Breast epithelium (tissue), 4 donors: ENCODE data around the gene HS6ST3. TPM values are rescaled to one million over a fixed set of nuclear protein-coding genes. Genes with fewer than 3 reads are reported as not detected.
A peak's percentile ranks its signal among the peaks of the same experiment; 100 is the strongest.
"Not testable (repeated sequence)": the region's sequence is repeated elsewhere in the genome, so short reads cannot be mapped to it uniquely, and the experiment has no call there.

Source experiments
- DNase-seq, 2 donors: peaks; one replicate each; pipeline ENCODE4 v3.0.0-alpha.2; 2019; ENCODE audit warnings: low spot score in 2 of 2
- H3K27ac ChIP-seq, 2 donors: fragments of 200-600 bp; sonication (generic) in 1 of 2; one replicate each; pipeline ENCODE4 v1.5.1; 2016 to 2019; ENCODE audit warnings: mild to moderate bottlenecking in 1 of 2
- H3K27me3 ChIP-seq, 2 donors: fragments of 200-600 bp; sonication (generic) in 1 of 2; one replicate each; pipeline versions ENCODE4 v1.5.1 to v1.6.0; 2017 to 2019; ENCODE audit warnings: control low read depth in 1 of 2, mild to moderate bottlenecking in 1 of 2
- H3K36me3 ChIP-seq: fragments of 200-600 bp; one replicate; pipeline ENCODE4 v1.5.1; 2019
- H3K4me1 ChIP-seq, 2 donors: fragments of 200-600 bp; sonication (generic); one replicate each; pipeline ENCODE4 v1.5.1; 2016 to 2019; ENCODE audit warnings: control low read depth in 1 of 2
- H3K4me3 ChIP-seq, 3 donors: fragments of 200-600 bp; sonication (generic); 1 replicate in 2 of 3; 2 replicates in 1 of 3; pipeline ENCODE4 v1.5.1; 2016 to 2019; ENCODE audit warnings: mild to moderate bottlenecking in 3 of 3, moderate library complexity in 2 of 3
- H3K9me3 ChIP-seq, 2 donors: fragments of 200-600 bp; sonication (generic) in 1 of 2; one replicate each; pipeline ENCODE4 v1.5.1; 2016 to 2019; ENCODE audit warnings: control low read depth in 1 of 2
- CTCF ChIP-seq, 3 donors: fragments of 450-650 bp; IDR thresholded peaks; one replicate each; pipeline ENCODE4 v1.5.1; 2016 to 2017; ENCODE audit warnings: antibody characterized with exemption in 3 of 3, mild to moderate bottlenecking in 3 of 3, moderate library complexity in 3 of 3
- POLR2A ChIP-seq: fragments of 450-650 bp; IDR thresholded peaks from one replicate; pipeline ENCODE4 v1.6.1; 2016; ENCODE audit warnings: antibody characterized with exemption, mild to moderate bottlenecking, moderate library complexity
- POLR2AphosphoS5 ChIP-seq, 3 donors: sonication (generic); formaldehyde crosslinking; IDR thresholded peaks; one replicate each; pipeline ENCODE4 v1.6.1; 2017; ENCODE audit warnings: antibody characterized with exemption in 3 of 3
- intact Hi-C: fragments of 100-400 bp; cut with DNase I; formaldehyde crosslinking; loops from one replicate; pipeline ENCODE4 v1.15.1; 2023; ENCODE audit warnings: low total_unique reads
- total RNA-seq, 3 donors: library from RNA; depleted of rRNA; stranded (reverse); fragments of >200 nt; gene quantifications; one replicate each; pipeline ENCODE4 v1.1.0, GENCODE V29; 2016

HS6ST3 gene
- 1 to 10 TPM in 1 of 3 donors, under 1 TPM in 2; under 0.01 to 1.3 (median 0.59) TPM for total RNA-seq

- intact Hi-C loops = no loop called here
- Histone ChIP-seq H3K27me3 (peaks cover 0 to 67% of the 10 kb centered on the region in 2 donors), H3K4me3 (peak within 1 kb of the TSS; percentile 45 to 67 (median 46)), H3K27ac (no peak within 1 kb of the TSS), H3K4me1 (no peaks in the 10 kb centered on the region), H3K36me3 (no peaks in the 10 kb centered on the region), H3K9me3 (no peaks in the 10 kb centered on the region)
- DNase-seq = no peak
- TF ChIP-seq CTCF (IDR thresholded peaks at IDR 0.05) (no peak), POLR2AphosphoS5 (IDR thresholded peaks at IDR 0.05) (no peak), POLR2A (no peak)
Observed at GRCh38 chr13:96089749-96090239, at the start of gene HS6ST3. TSS of gene HS6ST3 (plus strand) at chr13:96090107.

- Histone ChIP-seq H3K4me3 (no peak overlapping the region), H3K4me1 (no peaks in the 10 kb centered on the region), H3K27ac (no peak overlapping the region), H3K9me3 (peaks cover 7% of the 10 kb centered on the region in 2 donors), H3K36me3 (no peaks in the 10 kb centered on the region), H3K27me3 (no peaks in the 10 kb centered on the region)
- no peak for DNase-seq
- TF ChIP-seq POLR2A (no peak), CTCF (IDR thresholded peaks at IDR 0.05) (no peak), POLR2AphosphoS5 (IDR thresholded peaks at IDR 0.05) (no peak)
- intact Hi-C loops = no loop called here
Observed at GRCh38 chr13:96041326-96042110, 48.4 kb upstream of the HS6ST3 start.

GRCh38 chr13:96044238-96044637 lies 45.7 kb upstream of the HS6ST3 start:
- DNase-seq = no peak
- intact Hi-C loops = no loop called here
- H3K4me1 ChIP-seq = no peaks in the 10 kb centered on the region
- peaks cover 11 to 12% of the 10 kb centered on the region in 2 donors for H3K9me3 ChIP-seq
- no peak for TF ChIP-seq POLR2A
- no peak for TF ChIP-seq POLR2AphosphoS5 (IDR thresholded peaks at IDR 0.05)
- no peak for TF ChIP-seq CTCF (IDR thresholded peaks at IDR 0.05)
- no peak overlapping the region for H3K4me3 ChIP-seq
- no peaks in the 10 kb centered on the region for H3K27me3 ChIP-seq
- no peak overlapping the region for H3K27ac ChIP-seq
- no peaks in the 10 kb centered on the region for H3K36me3 ChIP-seq

GRCh38 chr13:96046449-96047126 lies 43.3 kb upstream of the HS6ST3 start:
- DNase-seq, H3K4me3 ChIP-seq, H3K27ac ChIP-seq, H3K27me3 ChIP-seq, H3K4me1 ChIP-seq, intact Hi-C loops, H3K36me3 ChIP-seq: not testable (repeated sequence)
- peaks cover 11 to 12% of the 10 kb centered on the region in 2 donors for H3K9me3 ChIP-seq

GRCh38 chr13:96050955-96051354 lies 39.0 kb upstream of the HS6ST3 start:
- H3K36me3 ChIP-seq, intact Hi-C loops, DNase-seq, H3K4me3 ChIP-seq, H3K4me1 ChIP-seq, H3K27me3 ChIP-seq, H3K27ac ChIP-seq: not testable (repeated sequence)
- H3K9me3 ChIP-seq = peaks cover 8 to 10% of the 10 kb centered on the region in 2 donors

- H3K36me3 ChIP-seq, H3K27ac ChIP-seq, H3K4me3 ChIP-seq, H3K4me1 ChIP-seq, DNase-seq, H3K27me3 ChIP-seq, intact Hi-C loops, H3K9me3 ChIP-seq: not testable (repeated sequence)
Observed at GRCh38 chr13:96051491-96051890, 38.4 kb upstream of the HS6ST3 start.

GRCh38 chr13:96051946-96052345 lies 38.0 kb upstream of the HS6ST3 start:
- H3K27ac ChIP-seq, H3K4me1 ChIP-seq, H3K36me3 ChIP-seq, DNase-seq, H3K9me3 ChIP-seq, H3K27me3 ChIP-seq, intact Hi-C loops: not testable (repeated sequence)
- peak overlapping the region in 1 of 3 donors; percentile 80 for H3K4me3 ChIP-seq
